Heart left ventricle (tissue), 13 donors: ENCODE results near the gene TMEM169.

Experiments used
- CTCF ChIP-seq, 12 donors: fragments of 200-600 bp; sonication (generic) in 4 of 12; IDR thresholded peaks; one replicate each; pipeline versions ENCODE4 v1.5.0 to v1.8.0; 2018 to 2022; ENCODE audit warnings: antibody characterized with exemption in 12 of 12, mild to moderate bottlenecking in 5 of 12
- POLR2A ChIP-seq, 2 donors: fragments of 450-650 bp; IDR thresholded peaks; one replicate each; pipeline ENCODE4 v1.6.1; 2017; ENCODE audit warnings: antibody characterized with exemption in 2 of 2, mild to moderate bottlenecking in 2 of 2, moderate library complexity in 2 of 2
- donor health status: ischemic (EF 13 %, LVEDD 7.1; RV severe dilation, severe dysfunction).
- donor health status: DM: no; HTN: yes; CAD: no.
- donor health status: DM: no; HTN: no; CAD: no.
- donor health status: ischemic (EF 25% LVEDD 6.9; RV normal size, moderate dysfunction).
- donor health status: ischemic (EF 25% LVEDD 5.7; RV mildly dilated, moderate dysfunction).
- donor health status: ischemic (EF 35%, LVEDD 5.7; RV mildly dilated, moderate dysfunction).
- donor health status: nonischemic (EF 11% LVEDD 7.7; RV severe dilation, severe dysfunction).
- donor health status: DM: yes; HTN: yes; CAD: no.
- donor health status: PGD.
- donor health status: ischemic (EF 29% LVEDD 5.4; RV normal size, mild dysfunction).
- donor health status: nonischemic (EF 23%, LVEDD 6.1; RV moderate dilation, normal function).

GRCh38 chr2:216031960-216032689 lies 49.6 kb upstream of the TMEM169 start:
- TF ChIP-seq CTCF (IDR thresholded peaks at IDR 0.05) (no peak), POLR2A (IDR thresholded peaks at IDR 0.05) (no peak)
